ENCODE results near the gene RALGDS.

GRCh38 chr9:133143639-133144141 is 22.6 kb upstream of the RALGDS start:
- TF ChIP-seq CTCF (IDR thresholded peaks at IDR 0.05; ENCODE audit: insufficient read depth, low read length) (no peak), SPI1 (IDR thresholded peaks at IDR 0.05; ENCODE audit: borderline replicate concordance, low read depth) (no peak), POLR2AphosphoS5 (IDR thresholded peaks at IDR 0.05; ENCODE audit: low read depth) (no peak), GABPA (IDR thresholded peaks at IDR 0.05; ENCODE audit: low read depth) (no peak), REST (IDR thresholded peaks at IDR 0.05; ENCODE audit: insufficient replicate concordance, low read depth) (no peak)
